WTC11 (cell line): Measurements from ENCODE around the gene ARHGAP4.

Experiments
- ATF1 ChIP-seq: sonication (generic); formaldehyde crosslinking; IDR thresholded peaks from 2 replicates; pipeline ENCODE4 v1.8.1; 2023; ENCODE audit warnings: mild to moderate bottlenecking, moderate library complexity, missing genetic modification reagents
- ATF3 ChIP-seq: sonication (generic); formaldehyde crosslinking; conservative IDR thresholded peaks from 2 replicates; pipeline ENCODE4 v1.8.1; 2022; ENCODE audit warnings: mild to moderate bottlenecking, missing genetic modification reagents
- CTCF ChIP-seq: fragments of 200-600 bp; IDR thresholded peaks from 2 replicates; pipeline ENCODE4 v1.8.0; 2022; ENCODE audit warnings: antibody characterized with exemption
- E2F5 ChIP-seq: sonication (generic); formaldehyde crosslinking; IDR thresholded peaks from 2 replicates; pipeline ENCODE4 v1.8.1; 2022; ENCODE audit warnings: mild to moderate bottlenecking, moderate library complexity, missing genetic modification reagents
- JUN ChIP-seq: sonication (generic); formaldehyde crosslinking; IDR thresholded peaks from 2 replicates; pipeline ENCODE4 v1.8.0; 2023; ENCODE audit warnings: mild to moderate bottlenecking, missing genetic modification reagents
- MAX ChIP-seq: sonication (generic); formaldehyde crosslinking; IDR thresholded peaks from 2 replicates; pipeline ENCODE4 v1.8.0; 2022; ENCODE audit warnings: mild to moderate bottlenecking, missing genetic modification reagents
- USF1 ChIP-seq: sonication (generic); formaldehyde crosslinking; IDR thresholded peaks from 2 replicates; pipeline ENCODE4 v1.8.0; 2022; ENCODE audit warnings: mild to moderate bottlenecking, missing genetic modification reagents
- ZNF423 ChIP-seq: fragments of 250-450 bp; sonication (Bioruptor Pico); IDR thresholded peaks from 2 replicates; pipeline ENCODE4 v2.1.2; 2022; ENCODE audit warnings: mild to moderate bottlenecking, moderate library complexity
- ZNF425 ChIP-seq: fragments of 250-450 bp; sonication (Bioruptor Pico); conservative IDR thresholded peaks from 2 replicates; pipeline ENCODE4 v1.9.0; 2021; ENCODE audit warnings: mild to moderate bottlenecking
- TF ChIP-seq, protein P1 (sequence below): sonication (generic); formaldehyde crosslinking; IDR thresholded peaks from 2 replicates; pipeline ENCODE4 v1.8.0; 2023; ENCODE audit warnings: missing genetic modification reagents, mild to moderate bottlenecking, borderline replicate concordance
- TF ChIP-seq, protein P2 (sequence below): sonication (generic); formaldehyde crosslinking; IDR thresholded peaks from 2 replicates; pipeline ENCODE4 v1.8.1; 2023; ENCODE audit warnings: mild to moderate bottlenecking, missing genetic modification reagents, moderate library complexity

- TF ChIP-seq CTCF (no peak), ATF3 (CRISPR knock-in tag) (peak; percentile 91), ATF1 (CRISPR knock-in tag) (peak; percentile 98), ZNF425 (CRISPR knock-in tag) (no peak), JUN (CRISPR knock-in tag) (peak; percentile 99), USF1 (CRISPR knock-in tag) (peak; percentile 93), MAX (CRISPR knock-in tag) (peak; percentile 96), ZNF423 (no peak), E2F5 (CRISPR knock-in tag) (peak; percentile 96)
- TF ChIP-seq, protein P1, sequence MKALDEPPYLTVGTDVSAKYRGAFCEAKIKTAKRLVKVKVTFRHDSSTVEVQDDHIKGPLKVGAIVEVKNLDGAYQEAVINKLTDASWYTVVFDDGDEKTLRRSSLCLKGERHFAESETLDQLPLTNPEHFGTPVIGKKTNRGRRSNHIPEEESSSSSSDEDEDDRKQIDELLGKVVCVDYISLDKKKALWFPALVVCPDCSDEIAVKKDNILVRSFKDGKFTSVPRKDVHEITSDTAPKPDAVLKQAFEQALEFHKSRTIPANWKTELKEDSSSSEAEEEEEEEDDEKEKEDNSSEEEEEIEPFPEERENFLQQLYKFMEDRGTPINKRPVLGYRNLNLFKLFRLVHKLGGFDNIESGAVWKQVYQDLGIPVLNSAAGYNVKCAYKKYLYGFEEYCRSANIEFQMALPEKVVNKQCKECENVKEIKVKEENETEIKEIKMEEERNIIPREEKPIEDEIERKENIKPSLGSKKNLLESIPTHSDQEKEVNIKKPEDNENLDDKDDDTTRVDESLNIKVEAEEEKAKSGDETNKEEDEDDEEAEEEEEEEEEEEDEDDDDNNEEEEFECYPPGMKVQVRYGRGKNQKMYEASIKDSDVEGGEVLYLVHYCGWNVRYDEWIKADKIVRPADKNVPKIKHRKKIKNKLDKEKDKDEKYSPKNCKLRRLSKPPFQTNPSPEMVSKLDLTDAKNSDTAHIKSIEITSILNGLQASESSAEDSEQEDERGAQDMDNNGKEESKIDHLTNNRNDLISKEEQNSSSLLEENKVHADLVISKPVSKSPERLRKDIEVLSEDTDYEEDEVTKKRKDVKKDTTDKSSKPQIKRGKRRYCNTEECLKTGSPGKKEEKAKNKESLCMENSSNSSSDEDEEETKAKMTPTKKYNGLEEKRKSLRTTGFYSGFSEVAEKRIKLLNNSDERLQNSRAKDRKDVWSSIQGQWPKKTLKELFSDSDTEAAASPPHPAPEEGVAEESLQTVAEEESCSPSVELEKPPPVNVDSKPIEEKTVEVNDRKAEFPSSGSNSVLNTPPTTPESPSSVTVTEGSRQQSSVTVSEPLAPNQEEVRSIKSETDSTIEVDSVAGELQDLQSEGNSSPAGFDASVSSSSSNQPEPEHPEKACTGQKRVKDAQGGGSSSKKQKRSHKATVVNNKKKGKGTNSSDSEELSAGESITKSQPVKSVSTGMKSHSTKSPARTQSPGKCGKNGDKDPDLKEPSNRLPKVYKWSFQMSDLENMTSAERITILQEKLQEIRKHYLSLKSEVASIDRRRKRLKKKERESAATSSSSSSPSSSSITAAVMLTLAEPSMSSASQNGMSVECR (CRISPR knock-in tag) = peak; percentile 100
- TF ChIP-seq, protein P2, sequence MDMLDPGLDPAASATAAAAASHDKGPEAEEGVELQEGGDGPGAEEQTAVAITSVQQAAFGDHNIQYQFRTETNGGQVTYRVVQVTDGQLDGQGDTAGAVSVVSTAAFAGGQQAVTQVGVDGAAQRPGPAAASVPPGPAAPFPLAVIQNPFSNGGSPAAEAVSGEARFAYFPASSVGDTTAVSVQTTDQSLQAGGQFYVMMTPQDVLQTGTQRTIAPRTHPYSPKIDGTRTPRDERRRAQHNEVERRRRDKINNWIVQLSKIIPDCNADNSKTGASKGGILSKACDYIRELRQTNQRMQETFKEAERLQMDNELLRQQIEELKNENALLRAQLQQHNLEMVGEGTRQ = peak; percentile 57
Observed at GRCh38 chrX:153875391-153876111, 50.5 kb downstream of the ARHGAP4 start.
